ENCODE measurements around the gene TPPP2.
A peak's percentile ranks its signal among the peaks of the same experiment; 100 is the strongest.

Gene TPPP2

DNA sequence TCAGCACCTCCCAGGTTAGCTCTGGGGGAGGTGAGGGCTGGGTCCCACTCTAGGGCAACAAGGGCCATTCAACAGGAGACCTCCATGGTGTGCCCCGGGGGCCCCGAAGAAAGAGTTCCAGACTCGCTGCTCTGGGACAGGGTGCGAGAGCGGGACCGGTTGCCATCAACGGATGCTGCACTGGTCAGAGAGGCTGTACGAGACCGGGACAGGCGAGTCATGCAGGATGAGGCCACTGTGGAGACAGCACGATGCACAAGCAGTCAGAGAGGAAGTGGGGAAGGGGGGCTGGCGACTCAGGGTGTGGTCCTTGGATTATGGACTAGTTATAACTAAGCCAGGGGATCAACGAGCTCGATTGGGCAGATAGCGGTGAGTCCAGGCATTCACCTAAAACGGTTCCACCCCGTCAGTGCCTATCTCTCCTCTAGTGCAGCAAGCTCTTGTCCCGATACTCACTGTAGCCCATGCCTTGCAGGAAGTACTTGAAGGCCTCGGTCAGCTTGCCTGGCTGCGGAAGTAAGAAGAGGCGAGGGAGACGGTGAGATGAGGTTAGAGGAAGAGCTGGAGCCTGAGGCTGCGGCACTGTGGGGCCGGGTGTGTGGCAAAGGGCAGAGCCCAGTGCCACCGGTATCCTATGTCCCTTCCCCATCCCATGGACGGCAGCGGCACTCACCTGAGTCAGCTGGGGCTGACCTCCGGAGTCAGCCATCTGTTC lies 12.3 kb upstream of the TPPP2 start:
- DNase-seq: no peak

DNA sequence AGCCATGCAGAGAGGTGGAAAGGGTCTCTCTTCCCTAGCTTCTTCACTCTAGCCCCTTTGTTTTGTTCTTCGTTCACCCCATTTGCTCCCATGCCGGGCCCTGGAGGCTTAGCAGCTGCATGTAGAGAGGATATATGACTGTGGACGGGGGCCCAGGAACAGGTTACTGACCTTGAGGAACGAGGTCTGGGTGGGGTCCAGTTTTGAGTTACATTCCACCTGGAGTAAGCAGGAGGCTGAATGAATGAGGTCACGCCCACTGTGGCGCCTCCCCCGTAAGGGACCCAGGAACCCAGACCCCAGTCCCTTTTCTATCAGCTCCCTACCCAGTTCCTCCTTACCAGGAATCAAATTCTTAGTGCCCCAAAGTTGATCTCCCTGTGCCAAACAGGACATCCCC lies 11.7 kb upstream of the TPPP2 start:
- DNase-seq: no peak

DNA sequence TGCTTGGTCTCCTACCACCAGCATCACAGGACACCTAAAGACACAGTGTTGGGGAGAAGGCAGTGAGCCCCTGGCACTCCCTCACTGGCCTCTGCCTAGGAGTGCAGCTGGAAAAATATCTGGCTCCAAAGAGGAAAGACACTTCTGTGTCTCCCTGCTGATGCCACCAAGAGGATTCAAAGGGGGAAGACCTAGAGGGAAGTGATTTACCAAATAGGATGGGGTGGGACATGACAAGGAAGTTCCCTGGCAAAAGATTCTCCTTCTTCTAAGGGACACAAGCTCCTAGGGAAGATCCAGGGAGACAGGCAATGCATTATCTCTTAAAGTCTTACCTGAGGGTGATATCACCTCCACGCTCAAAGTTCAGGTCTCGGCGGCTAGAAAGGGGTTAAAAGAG lies 11.2 kb upstream of the TPPP2 start:
- DNase-seq: no peak

DNA sequence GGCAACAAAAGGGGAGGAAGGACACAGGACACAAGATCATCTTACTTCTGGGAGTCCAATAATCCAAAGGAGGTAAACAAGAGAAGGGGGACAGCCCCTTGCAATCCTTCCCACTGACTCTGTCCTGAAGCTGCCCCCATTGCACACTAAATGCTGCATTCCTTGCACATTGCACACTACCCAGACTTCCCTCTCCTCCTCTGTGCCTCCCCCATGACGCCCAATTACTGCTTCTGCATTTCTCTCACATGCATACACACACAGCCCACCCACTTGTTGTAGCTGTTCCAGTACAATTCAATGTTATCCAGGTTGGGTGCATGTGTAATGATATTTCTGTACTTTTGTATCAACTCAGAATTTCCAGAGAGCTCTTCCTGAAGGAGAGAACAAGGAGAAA lies 10.7 kb upstream of the TPPP2 start:
- DNase-seq: no peak

DNA sequence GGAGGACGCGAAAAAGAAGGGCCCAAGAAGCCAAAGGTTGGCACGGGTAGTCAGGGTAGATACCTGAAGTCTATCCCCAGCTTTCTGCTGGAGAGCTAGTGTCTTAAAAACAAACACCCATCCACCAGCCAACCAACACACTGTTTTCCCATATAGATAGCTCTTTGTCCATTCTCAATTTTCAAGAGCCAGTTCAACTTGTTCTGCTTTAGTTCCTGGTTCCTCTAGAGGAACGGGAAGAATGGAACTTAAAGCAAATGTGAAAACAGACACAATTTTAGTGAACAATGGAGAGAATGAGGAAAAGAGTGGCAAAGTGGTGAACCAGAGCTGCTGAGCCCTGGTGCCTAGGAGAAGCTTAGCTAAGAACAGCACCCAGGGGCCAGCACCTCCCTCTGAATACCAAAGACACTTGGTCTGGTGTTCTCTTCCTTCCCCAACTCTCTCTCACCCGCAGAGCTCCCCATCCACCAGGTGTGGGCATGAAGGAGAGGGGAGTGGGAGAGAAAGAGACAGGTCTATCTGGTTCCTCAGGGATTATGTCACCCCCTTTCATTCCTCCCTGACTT lies 9.0 kb upstream of the TPPP2 start:
- DNase-seq: no peak

DNA sequence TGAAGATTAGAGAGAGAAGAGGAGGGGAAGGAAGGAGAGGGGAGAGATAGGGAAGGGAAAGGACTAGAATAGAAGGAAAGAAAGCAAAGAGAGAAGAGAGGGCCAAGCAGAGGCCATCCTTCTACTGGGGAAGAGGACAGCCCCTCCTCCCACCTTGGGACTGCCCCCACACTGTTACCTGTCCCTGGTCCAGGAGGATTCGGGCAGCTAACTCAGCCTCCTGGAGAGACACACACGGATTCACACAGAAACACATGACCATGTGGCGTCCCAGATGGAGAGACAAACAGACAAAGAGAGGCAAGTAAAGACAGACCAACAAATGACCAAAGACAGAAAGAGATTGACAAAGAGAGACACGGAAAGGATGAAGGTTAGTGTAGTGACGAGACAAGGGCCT lies 7.3 kb upstream of the TPPP2 start:
- DNase-seq: no peak

DNA sequence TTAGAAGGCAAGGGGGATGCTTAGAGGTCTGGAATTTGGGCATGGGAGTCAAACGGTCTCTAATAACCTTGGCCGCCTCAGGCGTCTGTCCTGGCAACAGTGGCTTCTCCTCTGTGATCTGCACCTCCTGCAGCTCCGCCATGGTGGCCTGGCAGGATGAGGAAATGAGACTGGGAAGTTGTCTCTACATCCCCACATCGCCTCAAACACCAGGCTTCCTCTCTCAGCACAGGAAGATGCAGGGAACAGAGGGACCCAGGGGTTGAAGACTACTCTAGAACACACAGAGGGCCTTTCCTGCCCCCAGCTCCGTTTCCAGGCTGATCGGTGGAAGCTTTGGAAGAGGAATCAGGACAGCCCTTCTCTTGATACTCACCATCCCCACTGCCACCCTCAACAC lies 6.8 kb upstream of the TPPP2 start:
- DNase-seq: no peak

DNA sequence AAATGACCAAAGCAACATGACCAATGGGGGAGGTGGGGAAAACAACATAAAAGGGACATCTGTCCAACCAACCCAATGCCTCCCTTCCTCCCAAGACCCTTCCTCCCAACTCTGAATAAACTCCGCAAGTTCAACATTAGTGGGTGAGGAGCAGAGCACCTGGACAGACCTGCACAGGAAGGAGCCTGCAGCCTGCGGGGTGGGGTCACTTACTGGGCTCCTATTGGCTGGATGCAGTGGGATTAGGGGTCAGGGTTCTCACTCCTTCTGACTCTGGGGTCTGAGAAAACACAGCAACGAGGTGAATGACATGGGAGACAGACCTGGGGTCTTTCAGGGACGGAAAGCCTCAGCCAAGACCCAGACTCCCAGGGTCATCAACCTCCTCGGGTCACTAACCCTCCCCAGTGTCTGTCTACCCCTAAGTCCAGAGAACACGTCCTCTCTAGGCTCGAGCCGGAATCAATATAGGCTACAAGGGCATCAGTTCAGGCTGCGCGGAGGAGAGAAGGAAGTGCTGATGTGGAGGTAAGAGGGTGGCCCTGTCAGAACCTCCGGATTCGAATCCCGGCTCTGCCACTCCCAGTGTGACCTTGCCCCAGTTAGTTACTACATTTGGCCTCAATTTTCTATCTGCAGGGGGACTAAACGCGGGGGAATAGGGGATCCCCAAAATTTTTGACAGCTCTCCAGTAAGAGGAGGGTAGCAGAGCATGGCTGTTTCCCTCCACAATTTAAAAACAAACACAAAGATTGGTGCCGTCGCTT lies 6.0 kb upstream of the TPPP2 start:
- DNase-seq: no peak

DNA sequence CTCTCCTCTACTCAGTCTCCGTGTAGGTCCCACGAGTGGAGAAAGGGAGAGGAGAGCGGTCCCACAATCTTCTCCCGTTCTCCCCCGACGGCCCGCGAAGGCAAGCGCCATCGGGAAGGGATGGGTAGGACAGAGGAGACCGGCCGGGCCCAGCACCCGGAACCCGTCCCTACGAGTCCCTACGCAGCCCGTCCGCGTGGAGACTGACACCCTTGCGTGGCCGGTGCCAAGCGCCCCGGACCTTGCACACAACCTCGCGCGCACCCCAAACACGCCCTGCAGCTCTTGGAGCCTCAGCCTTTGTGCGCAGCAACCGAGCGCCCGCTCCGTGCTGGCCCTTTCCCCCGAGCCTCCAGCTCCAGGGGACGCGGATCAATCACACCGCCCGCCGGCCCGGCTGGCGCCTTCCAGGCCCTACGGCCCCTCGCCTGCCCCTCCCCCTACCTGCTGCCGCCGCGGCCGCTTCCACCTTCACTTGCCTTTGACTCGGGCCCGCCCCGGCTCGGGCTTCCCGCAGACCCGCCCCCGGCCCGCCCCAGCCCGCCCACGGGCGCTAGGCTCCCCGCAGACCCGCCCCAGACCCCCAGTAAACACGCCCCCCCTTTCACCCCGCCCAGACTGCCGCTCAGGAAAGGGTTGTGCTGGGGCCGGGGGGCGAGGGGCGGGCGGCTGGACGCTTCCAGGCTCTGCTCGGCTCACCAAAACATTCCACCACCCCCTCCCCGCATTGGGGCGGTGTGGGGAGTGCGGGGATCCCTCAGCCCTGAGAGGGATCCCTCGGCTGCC lies 5.2 kb upstream of the TPPP2 start, which contains the start of gene NDRG2:
Gene NDRG2, minus strand, starts transcription at position 477 of the 786 bp plus-strand sequence. CDS start 1,746 bp downstream, outside the sequence.
- DNase-seq: peak; percentile 76

DNA sequence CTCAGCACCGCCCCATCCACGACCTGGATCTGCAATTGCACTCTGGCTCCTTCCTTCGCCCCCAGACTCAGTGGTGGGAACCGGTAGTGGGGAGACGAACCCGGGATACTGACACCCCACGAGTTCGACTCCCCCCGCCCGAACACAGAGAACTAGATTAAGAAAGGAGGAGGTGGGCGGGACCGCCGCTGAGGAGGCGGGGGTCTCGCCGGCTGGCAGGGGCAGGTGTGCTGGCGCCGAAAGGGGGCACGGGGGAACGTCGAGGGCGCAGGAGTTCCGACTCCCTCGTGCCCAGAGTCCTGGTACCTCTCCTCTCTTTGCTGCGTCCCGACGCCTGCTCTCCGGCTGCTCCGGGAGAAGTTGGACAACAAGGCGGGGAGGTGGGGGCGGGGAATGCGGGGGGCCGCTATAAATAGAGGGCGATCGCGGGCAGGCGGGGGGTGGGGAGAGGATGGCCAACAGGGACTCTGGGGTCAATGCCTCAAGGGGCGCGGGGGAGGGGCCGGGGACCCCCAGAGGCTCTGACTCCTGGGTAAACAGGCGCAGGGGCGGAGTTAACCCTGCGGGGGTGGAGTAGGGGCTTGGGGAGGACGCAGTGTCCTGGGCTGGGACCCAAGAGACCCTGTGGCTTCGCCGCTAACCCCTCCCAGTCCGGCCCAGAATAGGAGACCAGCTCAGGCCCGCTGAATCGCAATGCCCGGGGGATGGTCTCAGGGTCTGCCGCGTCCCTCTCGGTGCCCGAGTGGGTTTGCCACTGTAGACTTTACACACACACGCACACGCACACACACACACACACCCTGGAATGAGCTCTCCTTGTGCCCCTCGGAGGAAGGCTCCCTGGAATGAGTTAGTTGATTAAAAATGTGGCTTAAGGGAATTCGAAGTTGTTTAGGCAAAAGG lies 4.4 kb upstream of the TPPP2 start:
- no peak for DNase-seq

DNA sequence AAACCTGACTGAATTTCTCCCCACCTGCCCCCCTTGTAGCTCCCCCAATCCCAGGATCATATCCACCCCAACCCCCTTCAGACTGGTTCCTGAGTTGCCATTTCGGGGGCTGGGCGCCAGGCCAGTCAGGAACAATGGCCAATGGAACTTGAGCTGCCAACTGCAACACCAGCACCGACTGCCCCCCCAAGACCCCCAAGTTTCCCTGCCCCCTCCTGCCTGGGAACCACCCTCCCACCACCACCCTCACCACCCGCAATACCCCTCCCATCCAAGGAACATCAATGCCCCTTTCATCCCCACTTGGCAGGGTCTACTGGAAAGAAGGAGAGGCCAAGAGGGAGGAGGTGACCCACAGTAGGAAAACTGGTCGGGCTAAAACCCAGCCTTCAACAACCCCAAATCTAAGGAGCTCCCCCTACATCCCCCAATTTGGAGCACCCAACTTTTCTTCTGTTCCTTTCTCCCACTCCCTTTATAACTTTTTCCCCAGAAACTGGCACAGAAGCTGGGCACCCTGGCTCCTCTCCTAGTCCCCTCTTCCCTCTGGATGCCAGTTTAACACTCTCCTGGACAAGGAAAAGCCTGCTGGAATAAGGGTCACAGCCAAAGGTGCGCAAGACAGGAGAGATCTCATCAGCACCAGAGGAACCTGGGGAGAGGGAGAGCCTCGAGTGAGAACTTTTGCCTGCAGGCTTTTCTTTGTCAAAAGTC lies 3.6 kb upstream of the TPPP2 start:
- no peak for DNase-seq

DNA sequence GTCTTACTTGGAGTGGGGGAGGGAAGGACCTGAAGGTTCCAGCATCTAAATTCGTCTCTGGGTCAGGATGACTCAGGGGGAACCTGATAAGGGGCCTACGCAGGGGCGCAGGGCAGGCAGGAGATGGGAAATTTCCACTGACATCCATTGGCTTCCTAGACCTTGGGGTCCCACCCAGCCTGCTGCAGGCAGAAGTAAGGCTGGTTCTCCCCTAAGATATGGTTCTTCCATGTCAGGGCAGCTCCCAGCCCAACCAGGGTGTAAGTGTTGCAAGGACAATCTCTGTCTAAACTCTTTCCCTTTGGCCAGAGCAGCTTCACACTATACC lies 3.1 kb upstream of the TPPP2 start:
- no peak for DNase-seq

DNA sequence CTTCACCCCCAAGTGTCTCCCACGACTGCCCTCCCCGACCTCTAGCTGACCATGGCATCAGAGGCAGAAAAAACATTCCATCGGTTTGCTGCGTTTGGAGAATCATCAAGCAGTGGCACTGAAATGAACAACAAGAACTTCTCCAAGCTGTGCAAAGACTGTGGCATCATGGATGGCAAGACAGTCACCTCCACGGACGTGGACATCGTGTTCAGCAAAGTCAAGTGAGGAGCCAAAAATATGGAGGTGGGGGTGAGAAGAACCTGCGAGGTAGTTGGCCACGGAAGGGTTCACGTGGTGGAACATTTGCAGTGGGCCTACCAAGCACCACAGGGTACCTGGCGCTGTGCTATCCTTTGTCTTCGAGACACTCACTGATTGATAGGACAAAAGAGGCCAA lies 514 bp downstream of the TPPP2 start:
- no peak for DNase-seq

DNA sequence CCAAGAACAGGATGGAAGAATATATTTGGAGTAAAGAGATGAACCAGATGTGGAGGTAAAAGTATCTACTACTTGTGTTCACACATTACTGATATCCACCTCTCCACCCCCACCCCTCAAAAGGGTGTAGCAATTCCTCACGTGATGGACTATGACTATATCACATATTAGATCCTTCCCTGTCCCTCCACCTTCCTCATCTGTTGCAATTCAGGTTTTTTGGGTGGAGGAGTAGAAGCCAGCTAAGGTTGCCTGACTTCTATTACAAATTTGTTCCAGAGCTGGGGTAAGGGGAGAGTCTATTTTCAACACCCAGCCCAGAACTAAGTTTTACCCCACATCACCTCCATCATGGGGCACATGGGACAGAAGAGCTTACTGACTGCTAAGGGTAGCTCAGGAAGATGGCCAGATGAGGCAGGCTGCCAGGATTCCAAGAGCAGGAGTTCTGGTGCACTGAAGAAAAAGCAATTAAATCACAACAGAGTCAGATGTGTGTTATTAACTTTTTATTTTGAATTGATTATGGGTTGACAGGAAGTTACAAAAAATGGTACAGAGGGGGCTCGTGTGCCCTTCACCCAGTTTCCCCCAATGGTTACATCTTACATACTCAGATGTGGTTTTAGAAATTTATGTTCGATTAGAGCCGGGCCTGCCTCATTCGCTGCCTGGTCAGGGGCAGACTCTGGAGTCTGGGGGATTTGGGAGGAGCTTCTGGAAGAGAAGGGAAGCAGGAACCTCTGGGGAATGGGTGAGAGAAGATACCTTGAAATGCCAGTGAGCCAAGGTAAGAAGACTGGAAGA lies 2.5 kb downstream of the TPPP2 start:
- DNase-seq: no peak

DNA sequence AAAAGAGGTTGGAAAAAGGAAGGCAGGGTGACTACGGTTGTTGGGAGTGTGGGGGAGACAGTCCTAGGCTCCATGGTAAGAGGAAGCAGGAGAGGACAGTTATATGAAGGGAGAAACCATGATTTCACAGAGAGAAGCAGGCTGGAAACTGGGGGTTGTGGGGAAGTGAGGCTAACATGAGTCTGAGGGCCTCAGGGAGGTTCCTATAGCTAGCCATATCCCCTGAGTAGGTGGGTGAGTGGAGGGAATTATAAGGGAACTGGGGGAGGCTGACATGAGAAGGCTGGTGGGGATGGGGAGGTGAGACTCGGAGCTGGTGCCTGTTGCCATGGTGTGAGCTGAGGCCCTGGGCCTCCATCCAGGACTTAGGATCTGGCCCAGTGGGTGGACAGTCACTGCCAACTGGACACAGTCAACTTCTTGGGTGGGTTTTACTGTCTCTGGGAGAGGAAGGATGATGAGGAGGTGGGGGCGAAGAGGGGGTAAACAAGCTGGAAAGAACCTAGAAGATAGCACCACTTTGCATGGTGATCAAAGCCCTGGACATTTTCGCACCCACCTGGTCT lies 3.2 kb downstream of the TPPP2 start:
- DNase-seq: no peak

DNA sequence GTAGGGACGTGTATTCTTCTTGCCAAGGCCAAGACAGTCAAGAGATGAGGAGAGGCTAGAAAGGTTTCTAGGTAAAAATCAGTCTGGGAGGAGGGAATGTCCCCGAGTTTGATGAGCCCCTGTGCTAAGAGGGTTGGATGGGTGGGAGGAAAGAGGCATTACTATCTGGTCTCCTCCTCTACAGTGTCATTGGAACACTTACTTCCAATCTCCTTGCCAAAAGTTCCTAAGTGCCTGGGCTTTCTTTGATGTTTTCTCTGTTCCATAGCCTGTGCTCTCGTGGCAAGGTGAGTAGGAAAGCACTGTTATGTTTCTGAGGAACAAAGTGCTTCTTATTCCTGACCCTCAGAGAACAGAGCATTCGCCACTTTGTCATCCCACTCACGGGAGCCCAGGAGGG lies 4.7 kb downstream of the TPPP2 start, which contains the start of gene RNASE13:
Gene RNASE13, minus strand, starts transcription at position 101 of the 400 bp plus-strand sequence. CDS start 519 bp downstream, outside the sequence.
- DNase-seq: no peak

DNA sequence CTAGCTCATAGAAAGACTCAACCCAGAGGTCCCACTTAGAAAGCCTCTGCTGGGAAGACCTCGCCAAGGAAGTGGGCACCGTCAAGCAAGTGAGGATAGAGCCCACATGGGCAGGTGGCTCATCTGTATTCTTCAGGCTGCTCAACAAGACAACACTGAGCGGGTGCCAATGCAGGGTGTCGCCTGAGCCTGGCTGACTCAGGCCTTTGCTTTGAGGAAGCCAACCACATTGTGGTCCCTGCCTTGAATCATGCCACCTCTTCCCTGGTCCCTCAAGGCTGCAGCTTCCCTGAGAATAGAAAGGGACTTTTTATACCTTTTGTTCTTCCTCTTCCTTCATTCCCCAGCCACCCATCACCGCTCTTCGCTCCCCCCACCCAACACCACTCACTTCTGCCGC lies 6.7 kb downstream of the TPPP2 start:
- no peak for DNase-seq

DNA sequence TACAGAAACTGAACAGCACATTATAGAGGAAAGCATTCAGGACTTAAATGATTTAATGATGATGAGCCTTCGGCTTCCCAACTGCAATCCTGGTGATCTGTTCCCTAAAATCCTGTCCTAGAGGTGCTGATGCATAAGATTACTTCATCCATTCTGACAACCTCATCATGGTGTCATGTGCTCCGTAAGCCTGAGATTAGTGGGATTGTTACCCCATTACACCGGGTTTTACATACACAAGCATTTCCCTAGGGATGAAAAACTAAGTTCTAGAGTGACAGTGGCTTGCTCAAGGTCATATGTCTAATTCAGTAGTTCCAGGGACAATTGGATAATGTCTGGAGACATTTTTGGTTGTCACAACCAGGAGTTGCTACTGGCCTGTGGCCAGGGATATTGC lies 7.1 kb downstream of the TPPP2 start:
- DNase-seq: no peak

DNA sequence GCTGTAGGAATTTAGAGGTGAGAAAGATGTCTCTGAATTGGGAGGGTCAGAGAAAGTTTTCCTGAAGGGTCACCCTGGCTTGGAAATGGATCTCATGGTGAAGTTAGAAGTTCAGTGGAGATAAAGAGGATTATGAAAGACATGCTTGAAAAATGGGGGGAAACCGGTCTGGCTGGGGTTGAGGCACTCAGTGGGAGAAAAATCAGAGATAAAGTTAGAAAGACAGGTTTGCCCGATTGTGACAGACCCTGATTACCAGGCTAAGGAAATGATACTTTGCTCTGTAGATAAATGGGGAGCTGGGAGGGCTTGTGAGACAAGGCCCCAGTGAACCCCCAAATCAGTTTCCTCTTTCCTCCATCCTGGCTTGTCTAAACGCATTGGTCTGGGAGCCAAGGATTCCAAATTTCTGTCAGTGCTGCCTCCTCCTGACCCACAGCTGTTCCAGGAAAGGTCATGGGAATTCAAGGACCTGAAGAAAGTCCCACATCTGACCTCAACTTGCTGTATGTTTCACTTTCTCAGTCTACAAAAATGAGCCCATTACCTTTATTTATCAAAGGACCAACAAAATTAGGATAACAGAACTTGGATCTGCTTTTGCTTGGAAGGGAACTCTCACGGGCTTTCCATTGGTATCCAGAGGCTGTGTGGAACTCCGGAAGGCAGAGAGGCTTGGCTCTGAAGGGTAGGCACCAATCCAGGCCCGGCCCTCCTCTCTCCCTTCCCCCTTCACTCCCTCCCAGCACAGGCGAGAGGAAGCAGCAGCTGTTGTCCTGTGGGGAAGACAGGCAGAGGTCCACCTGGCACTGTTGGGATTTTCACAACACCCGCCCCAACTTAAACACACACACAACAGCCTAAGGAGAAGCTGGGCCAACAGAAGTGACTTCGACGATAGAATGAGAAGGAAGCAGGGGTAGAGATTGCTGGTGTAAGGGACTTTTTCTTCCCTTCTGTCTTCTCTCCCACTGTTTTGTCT lies 8.7 kb downstream of the TPPP2 start:
- no peak for DNase-seq

Data from activated gamma-delta T cell treated with Interleukin-2 at 50 U/mL for 16 hours (primary cell).